ENCODE data around the gene MYH11. TPM values are rescaled to one million over a fixed set of nuclear protein-coding genes. Genes with fewer than 3 reads are reported as not detected.

MYH11 gene
- total and polyA plus RNA-seq, 2 experiments from 2014 or later = 2.0 to 12.2 TPM

- no peaks in the 10 kb centered on the region for H3K4me1 ChIP-seq (ENCODE audit: low read depth)
- peaks cover 5% of the 10 kb centered on the region for H3K36me3 ChIP-seq
- H3K4me3 ChIP-seq = no peak overlapping the region
Measured at GRCh38 chr16:15704545-15704987, 152.3 kb downstream of the MYH11 start.

GRCh38 chr16:15703029-15703736 is 153.6 kb downstream of the MYH11 start:
- TF ChIP-seq, protein P1, sequence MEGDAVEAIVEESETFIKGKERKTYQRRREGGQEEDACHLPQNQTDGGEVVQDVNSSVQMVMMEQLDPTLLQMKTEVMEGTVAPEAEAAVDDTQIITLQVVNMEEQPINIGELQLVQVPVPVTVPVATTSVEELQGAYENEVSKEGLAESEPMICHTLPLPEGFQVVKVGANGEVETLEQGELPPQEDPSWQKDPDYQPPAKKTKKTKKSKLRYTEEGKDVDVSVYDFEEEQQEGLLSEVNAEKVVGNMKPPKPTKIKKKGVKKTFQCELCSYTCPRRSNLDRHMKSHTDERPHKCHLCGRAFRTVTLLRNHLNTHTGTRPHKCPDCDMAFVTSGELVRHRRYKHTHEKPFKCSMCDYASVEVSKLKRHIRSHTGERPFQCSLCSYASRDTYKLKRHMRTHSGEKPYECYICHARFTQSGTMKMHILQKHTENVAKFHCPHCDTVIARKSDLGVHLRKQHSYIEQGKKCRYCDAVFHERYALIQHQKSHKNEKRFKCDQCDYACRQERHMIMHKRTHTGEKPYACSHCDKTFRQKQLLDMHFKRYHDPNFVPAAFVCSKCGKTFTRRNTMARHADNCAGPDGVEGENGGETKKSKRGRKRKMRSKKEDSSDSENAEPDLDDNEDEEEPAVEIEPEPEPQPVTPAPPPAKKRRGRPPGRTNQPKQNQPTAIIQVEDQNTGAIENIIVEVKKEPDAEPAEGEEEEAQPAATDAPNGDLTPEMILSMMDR (IDR thresholded peaks at IDR 0.05; ENCODE audit: low read depth, low read length) = no peak
- Histone ChIP-seq H3K9me3 (ENCODE audit: low read depth) (no peaks in the 10 kb centered on the region), H3K27ac (no peak overlapping the region), H3K36me3 (peaks cover 9% of the 10 kb centered on the region), H3K4me1 (ENCODE audit: low read depth) (no peaks in the 10 kb centered on the region), H3K27me3 (no peaks in the 10 kb centered on the region), H3K4me3 (no peak overlapping the region)
- DNase-seq (ENCODE audit: low read depth in 1 of 2, low spot score in 1 of 2) = no peak

More at GRCh38 chr16:15704545-15704987, 152.3 kb downstream of the MYH11 start:
- H3K27ac ChIP-seq = no peak overlapping the region
- H3K27me3 ChIP-seq = no peaks in the 10 kb centered on the region
- no peaks in the 10 kb centered on the region for H3K9me3 ChIP-seq (ENCODE audit: low read depth)
- TF ChIP-seq, protein P1 (IDR thresholded peaks at IDR 0.05; ENCODE audit: low read depth, low read length) = peak; percentile 81
- DNase-seq (ENCODE audit: low read depth in 1 of 2, low spot score in 1 of 2) = peak; percentile 82 to 83

- H3K27me3 ChIP-seq = no peaks in the 10 kb centered on the region
- peak in 1 of 2 donors; percentile 6 for DNase-seq (ENCODE audit: low read depth in 1 of 2, low spot score in 1 of 2)
- H3K4me3 ChIP-seq = no peak overlapping the region
- no peaks in the 10 kb centered on the region for H3K9me3 ChIP-seq (ENCODE audit: low read depth)
- peaks cover 11% of the 10 kb centered on the region for H3K36me3 ChIP-seq
- TF ChIP-seq, protein P1 (IDR thresholded peaks at IDR 0.05; ENCODE audit: low read depth, low read length) = no peak
- no peaks in the 10 kb centered on the region for H3K4me1 ChIP-seq (ENCODE audit: low read depth)
- no peak overlapping the region for H3K27ac ChIP-seq
Measured at GRCh38 chr16:15701975-15702970, 154.6 kb downstream of the MYH11 start.

DNA sequence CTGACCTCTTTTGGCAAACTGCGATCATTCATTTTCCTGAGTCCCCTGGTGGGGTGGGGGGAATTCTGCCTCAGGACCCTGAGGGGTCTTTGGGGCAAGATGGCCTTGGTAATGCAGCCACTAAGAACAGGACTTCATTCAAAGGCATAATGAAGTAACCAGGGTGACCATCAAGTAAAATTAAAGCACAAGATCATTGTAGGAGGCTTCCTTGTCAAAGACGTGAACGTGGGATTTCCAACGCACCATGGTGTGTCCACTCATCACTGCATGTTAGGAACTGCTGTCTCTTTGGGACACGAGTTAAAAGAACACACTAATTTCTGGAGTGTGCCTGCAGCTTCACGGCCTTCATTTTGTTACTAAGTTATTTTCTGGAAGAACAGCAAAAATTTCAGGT is 155.5 kb downstream of the MYH11 start:
- TF ChIP-seq, protein P1 (IDR thresholded peaks at IDR 0.05; ENCODE audit: low read depth, low read length) = no peak

DNA sequence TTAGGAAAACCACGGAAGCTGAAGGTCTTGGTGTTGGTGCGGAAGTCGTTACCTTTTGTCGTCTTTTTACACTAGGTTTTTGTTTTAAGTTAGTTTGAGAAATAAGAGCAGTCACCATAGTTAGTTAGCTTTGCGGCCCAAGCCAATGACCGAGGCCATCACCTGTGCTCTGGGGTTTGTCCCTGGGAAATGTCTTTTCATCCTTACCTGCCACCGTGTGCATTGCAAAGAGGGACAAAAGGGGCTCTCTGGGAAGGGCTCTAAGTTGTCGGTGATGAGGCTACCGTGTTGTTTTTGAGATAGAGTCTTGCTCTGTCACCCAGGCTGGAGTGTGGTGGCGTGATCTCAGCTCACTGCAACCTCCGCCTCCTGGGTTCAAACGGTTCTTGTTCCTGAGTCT is 157.0 kb downstream of the MYH11 start:
- DNase-seq (ENCODE audit: low read depth in 1 of 2, low spot score in 1 of 2) = no peak
- peaks cover 20% of the 10 kb centered on the region for H3K36me3 ChIP-seq

More for the DNA sequence above, 155.5 kb downstream of the MYH11 start:
- no peak for DNase-seq (ENCODE audit: low read depth in 1 of 2, low spot score in 1 of 2)
- Histone ChIP-seq H3K4me1 (ENCODE audit: low read depth) (no peaks in the 10 kb centered on the region), H3K36me3 (peaks cover 20% of the 10 kb centered on the region), H3K27ac (no peak overlapping the region), H3K27me3 (no peaks in the 10 kb centered on the region), H3K9me3 (ENCODE audit: low read depth) (no peaks in the 10 kb centered on the region), H3K4me3 (no peak overlapping the region)

More for the DNA sequence above, 157.0 kb downstream of the MYH11 start:
- Histone ChIP-seq H3K4me1 (ENCODE audit: low read depth) (no peaks in the 10 kb centered on the region), H3K9me3 (ENCODE audit: low read depth) (no peaks in the 10 kb centered on the region), H3K27me3 (no peaks in the 10 kb centered on the region), H3K27ac (no peak overlapping the region), H3K4me3 (no peak overlapping the region)
- TF ChIP-seq, protein P1 (IDR thresholded peaks at IDR 0.05; ENCODE audit: low read depth, low read length) = no peak

Measured in cardiac muscle cell (in vitro differentiated cells and primary cell).